ENCODE measurements around the gene SIPA1L3. TPM values are rescaled to one million over a fixed set of nuclear protein-coding genes. Genes with fewer than 3 reads are reported as not detected.

The SIPA1L3 gene
- total and polyA plus RNA-seq, 2 experiments from 2014 or later = 13.7 to 23.3 TPM

- TF ChIP-seq EZH2 (IDR thresholded peaks at IDR 0.05; ENCODE audit: borderline replicate concordance) = no peak
- TF ChIP-seq EZH2phosphoT487 (IDR thresholded peaks at IDR 0.05; ENCODE audit: low read depth, severe bottlenecking, unreplicated experiment) = no peak
- TF ChIP-seq CTCF (IDR thresholded peaks at IDR 0.05; ENCODE audit: poor library complexity) = no peak
- Histone ChIP-seq H3K4me2 (no peak overlapping the region), H3K27ac (no peak overlapping the region), H3K4me1 (ENCODE audit: insufficient read depth) (no peaks in the 10 kb centered on the region), H3K9me3 (ENCODE audit: low read depth) (no peaks in the 10 kb centered on the region), H3K36me3 (replicated peaks; ENCODE audit: insufficient read depth, low read depth) (no peaks in the 10 kb centered on the region), H4K20me1 (ENCODE audit: insufficient read depth, poor library complexity, severe bottlenecking) (no peaks in the 10 kb centered on the region), H3K4me3 (no peak overlapping the region), H3K9me2 (replicated peaks; ENCODE audit: insufficient read depth) (no peaks in the 10 kb centered on the region), H3K27me3 (no peaks in the 10 kb centered on the region), H3K79me2 (no peaks in the 10 kb centered on the region), H2AFZ (no peak overlapping the region)
- no peak for DNase-seq (ENCODE audit: low spot score)
- WGBS (ENCODE audit: low lambda C conversion rate, missing lambda C conversion rate) = 98% methylated on average over 68 of the region's 78 CpGs
Observed at GRCh38 chr19:38082256-38083118, 175.5 kb downstream of the SIPA1L3 start.

GRCh38 chr19:38084196-38084595 lies 177.2 kb downstream of the SIPA1L3 start:
- no peak overlapping the region for H3K4me2 ChIP-seq
- H3K9me2 ChIP-seq (replicated peaks; ENCODE audit: insufficient read depth) = no peaks in the 10 kb centered on the region
- no peaks in the 10 kb centered on the region for H3K36me3 ChIP-seq (replicated peaks; ENCODE audit: insufficient read depth, low read depth)
- no peaks in the 10 kb centered on the region for H3K79me2 ChIP-seq
- no peak overlapping the region for H3K27ac ChIP-seq
- TF ChIP-seq CTCF (IDR thresholded peaks at IDR 0.05; ENCODE audit: poor library complexity) = no peak
- no peak for TF ChIP-seq EZH2 (IDR thresholded peaks at IDR 0.05; ENCODE audit: borderline replicate concordance)
- TF ChIP-seq EZH2phosphoT487 (IDR thresholded peaks at IDR 0.05; ENCODE audit: low read depth, severe bottlenecking, unreplicated experiment) = no peak
- no peak overlapping the region for H2AFZ ChIP-seq
- H3K9me3 ChIP-seq (ENCODE audit: low read depth) = no peaks in the 10 kb centered on the region
- H3K27me3 ChIP-seq = no peaks in the 10 kb centered on the region
- DNase-seq (ENCODE audit: low spot score) = no peak
- 95% methylated on average over 7 of the region's 7 CpGs for WGBS (ENCODE audit: low lambda C conversion rate, missing lambda C conversion rate)
- no peaks in the 10 kb centered on the region for H3K4me1 ChIP-seq (ENCODE audit: insufficient read depth)
- H4K20me1 ChIP-seq (ENCODE audit: insufficient read depth, poor library complexity, severe bottlenecking) = no peaks in the 10 kb centered on the region
- H3K4me3 ChIP-seq = no peak overlapping the region

- Histone ChIP-seq H3K9me2 (replicated peaks; ENCODE audit: insufficient read depth) (no peaks in the 10 kb centered on the region), H3K36me3 (replicated peaks; ENCODE audit: insufficient read depth, low read depth) (no peaks in the 10 kb centered on the region), H2AFZ (no peak overlapping the region), H3K79me2 (no peaks in the 10 kb centered on the region), H3K4me1 (ENCODE audit: insufficient read depth) (no peaks in the 10 kb centered on the region), H3K9me3 (ENCODE audit: low read depth) (no peaks in the 10 kb centered on the region), H3K4me3 (no peak overlapping the region), H3K4me2 (no peak overlapping the region), H4K20me1 (ENCODE audit: insufficient read depth, poor library complexity, severe bottlenecking) (no peaks in the 10 kb centered on the region), H3K27me3 (no peaks in the 10 kb centered on the region), H3K27ac (no peak overlapping the region)
- WGBS (ENCODE audit: low lambda C conversion rate, missing lambda C conversion rate) = 89% methylated on average over 1 of the region's 1 CpG
- no peak for DNase-seq (ENCODE audit: low spot score)
- TF ChIP-seq CTCF (IDR thresholded peaks at IDR 0.05; ENCODE audit: poor library complexity) = no peak
- no peak for TF ChIP-seq EZH2phosphoT487 (IDR thresholded peaks at IDR 0.05; ENCODE audit: low read depth, severe bottlenecking, unreplicated experiment)
- no peak for TF ChIP-seq EZH2 (IDR thresholded peaks at IDR 0.05; ENCODE audit: borderline replicate concordance)
Observed at GRCh38 chr19:38089440-38089839, 182.4 kb downstream of the SIPA1L3 start.
